A673 (cell line): ENCODE data around the gene ZNF367.

Experiments
- EZH2 ChIP-seq: fragments of 200-600 bp; sonication (generic); IDR thresholded peaks from 2 replicates; pipeline ENCODE4 v1.6.1; 2017; ENCODE audit warnings: borderline replicate concordance, low read depth, mild to moderate bottlenecking, mixed read lengths, antibody characterized with exemption, low read length; ENCODE audit not compliant: poor library complexity, severe bottlenecking
- TF ChIP-seq, protein P1 (sequence below): fragments of 300-800, 200-600 bp; sonication (generic); conservative IDR thresholded peaks from 2 replicates; pipeline ENCODE4 v1.5.1; 2017; ENCODE audit warnings: low read depth, mild to moderate bottlenecking, antibody characterized with exemption, low read length, moderate library complexity, mixed read lengths

DNA sequence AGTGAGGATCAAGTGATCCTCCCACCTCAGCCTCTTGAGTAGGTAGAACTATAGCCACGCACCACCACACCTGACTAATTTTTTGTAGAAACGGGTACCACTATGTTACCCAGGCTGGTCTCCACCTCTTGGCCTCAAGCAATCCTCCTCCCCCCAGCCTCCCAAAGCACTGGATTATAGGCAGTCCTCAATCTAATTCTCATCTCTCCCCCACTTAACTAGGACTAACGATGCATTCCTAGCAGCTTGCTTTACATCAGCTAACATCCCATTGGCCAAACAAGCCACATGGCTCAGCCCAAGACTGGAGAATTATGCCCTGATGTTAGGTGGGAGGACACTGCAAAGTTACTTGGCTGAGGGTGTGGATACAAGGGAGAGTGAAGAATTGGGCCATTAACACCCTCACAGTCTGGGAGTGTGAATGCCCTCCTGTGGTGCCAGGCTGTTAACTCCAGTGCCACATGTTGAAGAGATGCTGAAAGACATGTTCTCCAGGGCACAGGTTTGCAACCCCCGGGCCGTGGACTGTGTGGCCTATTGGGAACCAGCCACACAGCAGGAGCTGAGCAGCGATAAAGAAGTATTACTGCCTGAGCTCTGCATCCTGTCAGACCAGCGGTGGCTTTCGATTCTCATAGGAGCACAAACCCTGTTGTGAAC is 5.3 kb upstream of the ZNF367 start:
- TF ChIP-seq, protein P1, sequence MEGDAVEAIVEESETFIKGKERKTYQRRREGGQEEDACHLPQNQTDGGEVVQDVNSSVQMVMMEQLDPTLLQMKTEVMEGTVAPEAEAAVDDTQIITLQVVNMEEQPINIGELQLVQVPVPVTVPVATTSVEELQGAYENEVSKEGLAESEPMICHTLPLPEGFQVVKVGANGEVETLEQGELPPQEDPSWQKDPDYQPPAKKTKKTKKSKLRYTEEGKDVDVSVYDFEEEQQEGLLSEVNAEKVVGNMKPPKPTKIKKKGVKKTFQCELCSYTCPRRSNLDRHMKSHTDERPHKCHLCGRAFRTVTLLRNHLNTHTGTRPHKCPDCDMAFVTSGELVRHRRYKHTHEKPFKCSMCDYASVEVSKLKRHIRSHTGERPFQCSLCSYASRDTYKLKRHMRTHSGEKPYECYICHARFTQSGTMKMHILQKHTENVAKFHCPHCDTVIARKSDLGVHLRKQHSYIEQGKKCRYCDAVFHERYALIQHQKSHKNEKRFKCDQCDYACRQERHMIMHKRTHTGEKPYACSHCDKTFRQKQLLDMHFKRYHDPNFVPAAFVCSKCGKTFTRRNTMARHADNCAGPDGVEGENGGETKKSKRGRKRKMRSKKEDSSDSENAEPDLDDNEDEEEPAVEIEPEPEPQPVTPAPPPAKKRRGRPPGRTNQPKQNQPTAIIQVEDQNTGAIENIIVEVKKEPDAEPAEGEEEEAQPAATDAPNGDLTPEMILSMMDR = no peak
- no peak for TF ChIP-seq EZH2
